HFFc6 (cell line): ENCODE data around the gene ALDH3B1. TPM values are rescaled to one million over a fixed set of nuclear protein-coding genes. Genes with fewer than 3 reads are reported as not detected.
A peak's percentile ranks its signal among the peaks of the same experiment; 100 is the strongest.
"Not testable (repeated sequence)": the region's sequence is repeated elsewhere in the genome, so short reads cannot be mapped to it uniquely, and the experiment has no call there.

Experiments used
- DNase-seq: peaks from one replicate; pipeline ENCODE4 v3.0.0-alpha.2; 2018
- H3K27ac Mint-ChIP-seq: 2 replicates; pipeline ENCODE4 v1.8.0; 2020; ENCODE audit warnings: mild to moderate bottlenecking, mixed read lengths
- H3K27me3 Mint-ChIP-seq: 2 replicates; pipeline ENCODE4 v1.8.0; 2021; ENCODE audit warnings: mild to moderate bottlenecking, moderate library complexity, mixed read lengths; ENCODE audit not compliant: insufficient read depth
- H3K36me3 Mint-ChIP-seq: 2 replicates; pipeline ENCODE4 v1.8.0; 2021; ENCODE audit warnings: low read depth, mixed read lengths
- H3K4me1 Mint-ChIP-seq: 2 replicates; pipeline ENCODE4 v1.8.0; 2020; ENCODE audit warnings: low read depth, mixed read lengths
- H3K4me3 Mint-ChIP-seq: 2 replicates; pipeline ENCODE4 v1.8.0; 2020; ENCODE audit warnings: mild to moderate bottlenecking, moderate library complexity, mixed read lengths
- H3K9me3 Mint-ChIP-seq: 2 replicates; pipeline ENCODE4 v1.8.0; 2020; ENCODE audit warnings: mild to moderate bottlenecking, mixed read lengths
- total RNA-seq, 6 experiments: library from RNA; stranded (reverse); fragmentation: NEBNext Ultra II Directional; extraction: Animal tissue kit (Norgen Biotek cat#: 25700); gene quantifications; 2 replicates in 1 of 6; 3 replicates in 5 of 6; pipeline ENCODE4 v1.2.3, GENCODE V29; 2021
- TF ChIP-seq, protein P1 (sequence below): fragments of 200-600 bp; sonication (generic); IDR thresholded peaks from 2 replicates; pipeline ENCODE4 v1.5.0; 2021; ENCODE audit warnings: antibody characterized with exemption, mild to moderate bottlenecking

Gene ALDH3B1
- total RNA-seq, 6 experiments from 2014 or later: 29.5 to 47.4 (median 43.4) TPM

DNA sequence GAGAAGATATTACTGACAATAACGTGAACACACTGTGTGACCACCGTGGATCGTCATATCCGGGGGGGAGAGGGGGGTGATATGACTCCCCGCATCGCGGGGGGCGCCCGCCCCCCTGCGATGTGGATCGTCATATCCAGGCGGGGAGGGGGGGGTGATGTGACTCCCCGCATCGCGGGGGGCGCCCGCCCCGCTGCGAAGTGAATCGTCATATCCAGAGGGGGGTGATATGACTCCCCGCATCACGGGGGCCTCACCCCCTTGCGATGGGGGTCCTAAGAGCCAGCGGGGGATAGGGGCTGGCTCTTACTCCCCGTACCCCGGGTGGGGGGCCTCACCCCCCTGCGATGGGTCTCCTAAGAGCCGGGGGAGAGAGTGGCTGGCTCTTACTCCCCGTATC, 26.2 kb upstream of the ALDH3B1 start:
- no peak for DNase-seq
- no peaks in the 10 kb centered on the region for H3K36me3 Mint-ChIP-seq
- TF ChIP-seq, protein P1, sequence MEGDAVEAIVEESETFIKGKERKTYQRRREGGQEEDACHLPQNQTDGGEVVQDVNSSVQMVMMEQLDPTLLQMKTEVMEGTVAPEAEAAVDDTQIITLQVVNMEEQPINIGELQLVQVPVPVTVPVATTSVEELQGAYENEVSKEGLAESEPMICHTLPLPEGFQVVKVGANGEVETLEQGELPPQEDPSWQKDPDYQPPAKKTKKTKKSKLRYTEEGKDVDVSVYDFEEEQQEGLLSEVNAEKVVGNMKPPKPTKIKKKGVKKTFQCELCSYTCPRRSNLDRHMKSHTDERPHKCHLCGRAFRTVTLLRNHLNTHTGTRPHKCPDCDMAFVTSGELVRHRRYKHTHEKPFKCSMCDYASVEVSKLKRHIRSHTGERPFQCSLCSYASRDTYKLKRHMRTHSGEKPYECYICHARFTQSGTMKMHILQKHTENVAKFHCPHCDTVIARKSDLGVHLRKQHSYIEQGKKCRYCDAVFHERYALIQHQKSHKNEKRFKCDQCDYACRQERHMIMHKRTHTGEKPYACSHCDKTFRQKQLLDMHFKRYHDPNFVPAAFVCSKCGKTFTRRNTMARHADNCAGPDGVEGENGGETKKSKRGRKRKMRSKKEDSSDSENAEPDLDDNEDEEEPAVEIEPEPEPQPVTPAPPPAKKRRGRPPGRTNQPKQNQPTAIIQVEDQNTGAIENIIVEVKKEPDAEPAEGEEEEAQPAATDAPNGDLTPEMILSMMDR: no peak
- no peaks in the 10 kb centered on the region for H3K4me1 Mint-ChIP-seq
- no peak overlapping the region for H3K27ac Mint-ChIP-seq
- no peak overlapping the region for H3K4me3 Mint-ChIP-seq
- peaks cover 41% of the 10 kb centered on the region for H3K27me3 Mint-ChIP-seq
- no peaks in the 10 kb centered on the region for H3K9me3 Mint-ChIP-seq

GRCh38 chr11:67985302-67985701, 24.8 kb upstream of the ALDH3B1 start:
- not testable (repeated sequence) for H3K36me3 Mint-ChIP-seq

GRCh38 chr11:67990546-67991346, 19.4 kb upstream of the ALDH3B1 start:
- DNase-seq, H3K4me1 Mint-ChIP-seq, H3K9me3 Mint-ChIP-seq, H3K27ac Mint-ChIP-seq, H3K4me3 Mint-ChIP-seq, H3K36me3 Mint-ChIP-seq, H3K27me3 Mint-ChIP-seq: not testable (repeated sequence)

More at GRCh38 chr11:67985302-67985701, 24.8 kb upstream of the ALDH3B1 start:
- H3K4me3 Mint-ChIP-seq, H3K27ac Mint-ChIP-seq, H3K9me3 Mint-ChIP-seq, DNase-seq, H3K4me1 Mint-ChIP-seq: not testable (repeated sequence)
- peaks cover 28% of the 10 kb centered on the region for H3K27me3 Mint-ChIP-seq

DNA sequence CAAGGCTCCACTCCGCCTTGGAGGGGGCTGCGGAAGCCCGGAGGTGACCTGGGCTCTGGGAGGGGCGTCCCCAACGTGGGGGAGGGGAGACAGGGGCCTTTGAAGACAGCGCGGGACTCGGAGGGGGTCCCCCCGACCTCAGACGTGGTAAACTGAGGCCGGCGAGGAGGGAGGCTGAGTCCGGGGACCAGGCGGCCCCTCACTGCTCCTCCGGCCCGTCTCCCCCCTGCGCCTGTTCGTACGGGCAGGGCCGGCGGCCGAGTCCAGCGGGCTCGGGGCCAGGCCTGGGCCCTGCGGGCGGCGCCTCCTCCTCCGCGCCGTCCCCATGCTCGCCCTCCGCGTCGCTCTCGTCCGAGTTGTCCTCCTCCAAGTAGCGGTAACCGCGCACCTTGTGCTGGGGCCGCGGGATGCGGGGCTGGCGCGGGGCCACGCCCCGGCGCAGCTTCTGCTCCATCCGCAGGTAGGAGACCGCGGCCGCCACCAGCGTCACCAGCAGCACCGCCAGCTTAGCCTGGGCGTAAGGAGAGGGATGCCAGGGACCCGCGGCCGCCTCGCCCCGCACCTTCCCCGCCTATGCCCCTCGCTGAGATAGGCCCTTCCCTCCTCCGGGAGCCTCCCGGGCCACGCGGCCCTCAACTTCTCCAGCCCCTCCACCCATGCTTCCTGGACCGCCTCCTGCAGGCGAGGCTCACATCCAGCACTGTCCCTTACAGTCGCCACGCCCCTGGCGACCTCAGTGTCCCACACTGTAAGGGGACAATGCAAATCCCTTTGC, 18.6 kb upstream of the ALDH3B1 start:
- not testable (repeated sequence) for H3K9me3 Mint-ChIP-seq, H3K27me3 Mint-ChIP-seq

DNA sequence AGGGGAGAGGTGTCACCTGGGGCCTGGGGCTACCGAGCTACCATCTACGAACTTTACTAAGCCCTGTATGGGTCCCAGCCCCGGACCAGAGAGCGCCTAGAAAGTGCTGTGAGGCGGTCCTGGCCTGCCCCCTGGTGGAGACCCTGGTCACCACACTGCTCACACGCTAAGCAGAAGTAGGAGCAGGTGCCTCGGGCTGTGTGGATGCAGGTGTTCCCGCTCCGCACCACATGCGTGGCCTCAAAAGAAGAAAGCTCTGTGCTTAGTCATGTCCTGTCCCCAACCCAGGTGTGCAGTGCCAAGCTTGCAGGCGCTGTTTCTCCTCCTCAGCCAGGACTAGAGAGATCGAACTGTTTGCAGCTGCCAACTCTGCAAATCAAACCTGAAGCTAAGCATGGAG, 16.3 kb upstream of the ALDH3B1 start:
- H3K4me1 Mint-ChIP-seq, H3K36me3 Mint-ChIP-seq, DNase-seq, H3K27ac Mint-ChIP-seq, H3K27me3 Mint-ChIP-seq, H3K9me3 Mint-ChIP-seq, H3K4me3 Mint-ChIP-seq: not testable (repeated sequence)
- TF ChIP-seq, protein P1: peak; percentile 78

More for the DNA sequence above, 18.6 kb upstream of the ALDH3B1 start:
- H3K27ac Mint-ChIP-seq, H3K4me1 Mint-ChIP-seq, H3K36me3 Mint-ChIP-seq, DNase-seq, H3K4me3 Mint-ChIP-seq: not testable (repeated sequence)

DNA sequence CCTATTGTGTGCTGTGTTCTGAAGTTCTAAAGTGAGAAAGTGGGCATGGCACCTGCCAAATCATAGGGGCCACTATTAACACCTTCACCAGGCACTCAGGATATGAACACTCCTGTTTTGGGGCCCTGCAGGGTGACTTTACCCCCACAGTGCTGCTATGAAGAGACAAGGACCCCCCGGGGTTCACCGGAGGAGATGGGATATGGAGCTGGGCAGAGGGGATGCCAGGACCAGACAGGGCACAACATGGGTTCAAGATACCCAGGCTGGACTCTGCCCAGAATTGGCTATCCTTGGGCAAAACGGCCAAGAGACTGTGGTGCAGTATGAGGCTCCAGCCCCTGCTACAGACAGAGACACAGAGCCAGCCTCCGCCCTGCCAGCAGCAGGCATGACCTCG, 15.7 kb upstream of the ALDH3B1 start:
- not testable (repeated sequence) for H3K27ac Mint-ChIP-seq, H3K4me3 Mint-ChIP-seq, H3K9me3 Mint-ChIP-seq, H3K27me3 Mint-ChIP-seq, H3K36me3 Mint-ChIP-seq, H3K4me1 Mint-ChIP-seq, DNase-seq

DNA sequence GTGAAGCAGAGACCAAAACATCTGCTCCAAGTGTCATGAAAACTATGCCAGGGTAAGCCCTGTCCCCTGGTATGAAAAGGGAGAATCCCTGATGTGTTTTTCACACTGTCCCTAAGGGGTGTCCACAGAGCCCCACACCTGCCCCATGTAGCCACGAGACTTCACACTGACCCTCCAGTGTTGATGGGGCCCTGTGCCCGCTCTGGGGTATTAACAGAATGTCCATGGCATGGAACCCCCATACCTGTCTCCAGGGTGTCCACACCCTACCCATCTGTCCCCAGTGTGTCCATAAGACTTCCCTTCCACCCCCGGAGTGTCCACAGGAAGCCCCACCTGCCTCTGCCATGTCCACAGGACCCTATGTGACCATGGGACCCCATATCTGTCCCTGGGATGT, 15.0 kb upstream of the ALDH3B1 start:
- H3K9me3 Mint-ChIP-seq, H3K4me3 Mint-ChIP-seq, H3K4me1 Mint-ChIP-seq, H3K27me3 Mint-ChIP-seq, DNase-seq, H3K27ac Mint-ChIP-seq, H3K36me3 Mint-ChIP-seq: not testable (repeated sequence)

DNA sequence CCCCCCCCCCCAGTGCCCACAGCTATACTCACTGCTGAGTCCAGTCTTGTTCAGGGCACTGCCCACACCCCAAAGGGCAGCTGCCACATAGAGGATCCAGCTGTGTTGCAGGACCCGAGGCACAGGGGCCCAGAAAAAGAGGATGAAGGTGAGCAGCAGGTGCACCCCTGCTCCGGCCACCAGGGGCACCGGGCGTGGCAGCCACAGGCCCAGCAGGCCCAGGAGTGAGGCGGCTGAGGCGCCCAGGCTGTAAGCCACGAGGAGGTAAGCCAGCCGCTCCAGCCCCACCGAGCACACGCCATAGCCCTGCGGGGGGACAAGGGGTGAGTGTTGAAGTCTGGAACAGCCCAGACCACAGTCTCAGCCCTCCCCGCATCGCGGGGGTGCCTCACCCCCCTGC, 14.5 kb upstream of the ALDH3B1 start:
- not testable (repeated sequence) for H3K4me1 Mint-ChIP-seq, H3K36me3 Mint-ChIP-seq, H3K27me3 Mint-ChIP-seq

More for the DNA sequence above, 14.5 kb upstream of the ALDH3B1 start:
- not testable (repeated sequence) for DNase-seq, H3K9me3 Mint-ChIP-seq, H3K27ac Mint-ChIP-seq, H3K4me3 Mint-ChIP-seq
